GM23248 (cell line): ENCODE measurements around the gene CXCL3.

Experiments
- EZH2 ChIP-seq: fragments of 200-600 bp; sonication (generic); IDR thresholded peaks from 2 replicates; pipeline ENCODE4 v1.6.1; 2018; ENCODE audit warnings: antibody characterized with exemption, mild to moderate bottlenecking; ENCODE audit not compliant: insufficient read depth, poor library complexity, severe bottlenecking
- EZH2phosphoT487 ChIP-seq: fragments of 200-600 bp; sonication (generic); IDR thresholded peaks from 2 replicates; pipeline ENCODE4 v1.6.1; 2018; ENCODE audit warnings: antibody characterized with exemption, moderate library complexity, mild to moderate bottlenecking, low read depth; ENCODE audit not compliant: insufficient read depth

DNA sequence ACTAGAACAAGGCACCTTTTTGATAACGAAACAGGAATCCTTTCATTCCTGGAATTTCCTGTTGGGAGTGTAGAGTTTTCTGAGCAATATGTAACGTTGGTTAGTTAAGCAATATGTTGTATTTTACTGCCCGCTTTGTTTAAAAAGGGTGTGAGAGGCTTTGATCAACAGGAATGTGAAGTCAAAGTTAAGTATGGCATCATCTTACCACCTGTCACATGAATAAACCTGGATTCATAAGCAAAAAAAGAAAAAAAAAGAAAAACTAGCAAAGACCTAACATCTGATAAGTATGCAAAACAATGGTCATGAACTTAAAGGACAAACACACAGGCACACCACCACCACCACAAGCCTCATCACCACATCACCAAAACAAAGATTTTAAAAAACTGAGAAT is 33.0 kb downstream of the CXCL3 start:
- TF ChIP-seq EZH2 (no peak), EZH2phosphoT487 (no peak)
